ENCODE results near the gene HOXC5. TPM values are rescaled to one million over a fixed set of nuclear protein-coding genes. Genes with fewer than 3 reads are reported as not detected.
A peak's percentile ranks its signal among the peaks of the same experiment; 100 is the strongest.

HOXC5 gene
- total RNA-seq, 1 donor from 2014 or later: not detected

DNA sequence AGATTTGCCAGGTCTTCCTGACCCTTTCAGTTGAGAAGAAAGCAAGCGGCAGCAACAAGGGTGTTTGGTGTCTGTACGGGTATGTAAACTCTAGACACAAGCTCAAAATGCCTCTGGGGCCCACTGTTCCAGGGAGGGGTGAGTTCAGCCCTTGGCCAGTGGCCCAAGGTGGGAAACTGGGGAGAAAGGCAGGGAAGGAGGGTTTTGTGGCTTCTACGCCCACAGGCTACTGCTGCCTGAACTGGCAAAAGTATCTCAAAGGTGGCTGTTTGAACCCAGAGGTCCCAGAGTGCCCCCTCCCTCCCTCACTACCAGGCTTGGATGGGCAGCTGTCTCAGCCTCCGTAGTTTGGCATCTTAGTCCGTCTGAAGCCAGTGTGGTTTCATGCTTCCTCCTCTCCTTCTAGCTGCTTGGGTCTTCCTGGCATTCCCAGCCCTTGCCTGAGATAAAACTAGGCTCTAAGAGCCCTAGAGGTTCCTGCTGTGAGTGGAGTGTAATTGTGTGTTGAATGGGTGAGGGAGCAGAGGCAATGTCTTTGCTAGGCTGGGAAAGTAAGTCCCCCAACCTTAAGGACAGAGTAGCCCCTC, 5.5 kb downstream of the HOXC5 start:
- no peak for DNase-seq (ENCODE audit: low spot score)
- H3K36me3 Mint-ChIP-seq (ENCODE audit: low read depth, unreplicated experiment): peaks cover 9% of the 10 kb centered on the region
- no peak for TF ChIP-seq CTCF (IDR thresholded peaks at IDR 0.05; ENCODE audit: unreplicated experiment)
- no peaks in the 10 kb centered on the region for H3K9me3 Mint-ChIP-seq (ENCODE audit: unreplicated experiment)
- no peak overlapping the region for H3K27ac Mint-ChIP-seq (ENCODE audit: unreplicated experiment)
- H3K27me3 Mint-ChIP-seq (ENCODE audit: unreplicated experiment): peaks cover 65% of the 10 kb centered on the region
- H3K4me1 Mint-ChIP-seq (ENCODE audit: unreplicated experiment): peaks cover 15% of the 10 kb centered on the region
- no peak overlapping the region for H3K4me3 Mint-ChIP-seq (ENCODE audit: unreplicated experiment)

DNA sequence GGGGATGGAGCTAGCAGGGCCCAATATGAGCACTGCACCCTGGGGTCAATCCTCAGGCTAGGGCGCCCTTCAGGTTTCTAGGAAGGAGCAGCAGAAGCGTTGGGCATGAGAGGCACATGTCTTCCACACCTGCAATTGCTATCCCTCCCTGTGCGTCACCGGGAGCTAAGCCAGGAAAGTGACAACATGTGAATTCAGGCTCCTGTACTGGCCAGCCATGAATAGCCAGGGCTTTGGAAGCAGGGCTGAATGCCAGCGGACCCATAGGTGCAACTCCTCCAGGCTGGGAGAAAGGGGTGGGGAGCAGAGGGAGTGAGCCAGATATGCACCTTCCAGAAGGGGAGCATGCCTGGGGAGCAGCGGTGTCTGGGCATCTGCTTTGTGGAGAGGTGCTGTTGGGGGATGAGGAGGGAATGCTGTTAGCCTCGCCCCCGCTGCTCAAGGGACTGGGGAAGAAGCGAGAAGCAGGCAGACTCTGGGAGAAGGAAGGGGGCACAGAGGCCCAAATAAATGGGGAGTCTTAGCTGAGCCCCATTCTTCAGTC, 6.1 kb downstream of the HOXC5 start:
- TF ChIP-seq CTCF (IDR thresholded peaks at IDR 0.05; ENCODE audit: unreplicated experiment): no peak
- H3K27ac Mint-ChIP-seq (ENCODE audit: unreplicated experiment): no peak overlapping the region
- H3K4me3 Mint-ChIP-seq (ENCODE audit: unreplicated experiment): no peak overlapping the region
- DNase-seq (ENCODE audit: low spot score): no peak
- peaks cover 64% of the 10 kb centered on the region for H3K27me3 Mint-ChIP-seq (ENCODE audit: unreplicated experiment)
- peaks cover 11% of the 10 kb centered on the region for H3K36me3 Mint-ChIP-seq (ENCODE audit: low read depth, unreplicated experiment)
- H3K9me3 Mint-ChIP-seq (ENCODE audit: unreplicated experiment): no peaks in the 10 kb centered on the region
- H3K4me1 Mint-ChIP-seq (ENCODE audit: unreplicated experiment): peaks cover 17% of the 10 kb centered on the region

GRCh38 chr12:54039417-54040147, 6.7 kb downstream of the HOXC5 start:
- TF ChIP-seq CTCF (IDR thresholded peaks at IDR 0.05; ENCODE audit: unreplicated experiment): no peak
- no peak for DNase-seq (ENCODE audit: low spot score)
- no peaks in the 10 kb centered on the region for H3K9me3 Mint-ChIP-seq (ENCODE audit: unreplicated experiment)
- H3K27me3 Mint-ChIP-seq (ENCODE audit: unreplicated experiment): peaks cover 65% of the 10 kb centered on the region
- no peak overlapping the region for H3K27ac Mint-ChIP-seq (ENCODE audit: unreplicated experiment)
- no peak overlapping the region for H3K4me3 Mint-ChIP-seq (ENCODE audit: unreplicated experiment)
- H3K36me3 Mint-ChIP-seq (ENCODE audit: low read depth, unreplicated experiment): peaks cover 11% of the 10 kb centered on the region
- H3K4me1 Mint-ChIP-seq (ENCODE audit: unreplicated experiment): peaks cover 14% of the 10 kb centered on the region

DNA sequence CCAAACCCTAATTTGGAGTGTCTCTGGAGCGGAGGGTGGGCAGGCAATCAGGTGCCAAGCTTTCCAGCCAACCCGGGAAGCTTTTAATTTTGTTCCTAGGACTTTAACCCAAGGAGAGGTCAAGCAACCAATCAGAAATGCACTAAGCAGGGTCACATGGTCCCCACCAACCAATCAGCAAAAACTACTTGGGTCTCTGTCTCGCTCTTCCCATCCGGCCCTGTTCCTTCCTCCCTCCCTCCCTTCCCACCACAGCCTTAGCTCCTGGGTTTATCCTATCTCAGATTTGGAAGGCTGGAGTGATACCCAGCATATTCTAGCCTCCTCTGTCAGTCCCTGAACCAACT, 7.3 kb downstream of the HOXC5 start:
- H3K9me3 Mint-ChIP-seq (ENCODE audit: unreplicated experiment): no peaks in the 10 kb centered on the region
- DNase-seq (ENCODE audit: low spot score): no peak
- peaks cover 9% of the 10 kb centered on the region for H3K36me3 Mint-ChIP-seq (ENCODE audit: low read depth, unreplicated experiment)
- peaks cover 66% of the 10 kb centered on the region for H3K27me3 Mint-ChIP-seq (ENCODE audit: unreplicated experiment)
- H3K4me3 Mint-ChIP-seq (ENCODE audit: unreplicated experiment): no peak overlapping the region
- H3K4me1 Mint-ChIP-seq (ENCODE audit: unreplicated experiment): peaks cover 14% of the 10 kb centered on the region
- no peak overlapping the region for H3K27ac Mint-ChIP-seq (ENCODE audit: unreplicated experiment)
- TF ChIP-seq CTCF (IDR thresholded peaks at IDR 0.05; ENCODE audit: unreplicated experiment): no peak

- H3K9me3 Mint-ChIP-seq (ENCODE audit: unreplicated experiment): no peaks in the 10 kb centered on the region
- peak overlapping the region; percentile 2 for H3K4me3 Mint-ChIP-seq (ENCODE audit: unreplicated experiment)
- peaks cover 64% of the 10 kb centered on the region for H3K27me3 Mint-ChIP-seq (ENCODE audit: unreplicated experiment)
- no peak for DNase-seq (ENCODE audit: low spot score)
- peaks cover 12% of the 10 kb centered on the region for H3K4me1 Mint-ChIP-seq (ENCODE audit: unreplicated experiment)
- no peak for TF ChIP-seq CTCF (IDR thresholded peaks at IDR 0.05; ENCODE audit: unreplicated experiment)
- peaks cover 7% of the 10 kb centered on the region for H3K36me3 Mint-ChIP-seq (ENCODE audit: low read depth, unreplicated experiment)
- no peak overlapping the region for H3K27ac Mint-ChIP-seq (ENCODE audit: unreplicated experiment)
Measured at GRCh38 chr12:54040648-54041047, 7.8 kb downstream of the HOXC5 start.
